HepG2 (cell line): Measurements from ENCODE around the gene CARMIL1. TPM values are rescaled to one million over a fixed set of nuclear protein-coding genes. Genes with fewer than 3 reads are reported as not detected.
A peak's percentile ranks its signal among the peaks of the same experiment; 100 is the strongest.

ENCODE experiments used
- AHDC1 ChIP-seq: sonication (generic); formaldehyde crosslinking; IDR thresholded peaks from 2 replicates; pipeline ENCODE4 v1.5.1; 2020; ENCODE audit warnings: mild to moderate bottlenecking, missing genetic modification reagents, borderline replicate concordance
- CREB1 ChIP-seq, 2 experiments: fragments of 450-650 bp in 1 of 2; IDR thresholded peaks; 2 replicates each; pipeline ENCODE4 v1.6.1; 2016 to 2017; ENCODE audit warnings: control low read depth in 1 of 2, mild to moderate bottlenecking in 1 of 2, missing compliant biosample characterization in 1 of 2, missing genetic modification characterization in 1 of 2
- MBNL3 ChIP-seq: fragments of 250-450 bp; sonication (Bioruptor Pico); conservative IDR thresholded peaks from 2 replicates; pipeline ENCODE4 v1.8.0; 2022; ENCODE audit warnings: mild to moderate bottlenecking, inconsistent platforms
- NAIF1 ChIP-seq: sonication (generic); formaldehyde crosslinking; IDR thresholded peaks from 2 replicates; pipeline ENCODE4 v1.5.0; 2020; ENCODE audit warnings: mild to moderate bottlenecking, missing genetic modification reagents, borderline replicate concordance
- NPAS2 ChIP-seq: sonication (generic); formaldehyde crosslinking; IDR thresholded peaks from 2 replicates; pipeline ENCODE4 v1.8.0; 2022; ENCODE audit warnings: mild to moderate bottlenecking, missing genetic modification reagents, borderline replicate concordance
- PREB ChIP-seq: sonication (generic); formaldehyde crosslinking; IDR thresholded peaks from 2 replicates; pipeline ENCODE4 v1.4.0; 2020; ENCODE audit warnings: missing genetic modification reagents
- RFX1 ChIP-seq: fragments of 450-650 bp; IDR thresholded peaks from 2 replicates; pipeline ENCODE4 v1.6.1; 2017
- ZBTB10 ChIP-seq: sonication (generic); formaldehyde crosslinking; IDR thresholded peaks from 2 replicates; pipeline ENCODE4 v1.4.0; 2020; ENCODE audit warnings: missing genetic modification reagents, borderline replicate concordance
- ZBTB14 ChIP-seq: sonication (generic); formaldehyde crosslinking; IDR thresholded peaks from 2 replicates; pipeline ENCODE4 v1.4.0; 2020; ENCODE audit warnings: missing genetic modification reagents
- ZNF143 ChIP-seq: sonication (generic); formaldehyde crosslinking; IDR thresholded peaks from 2 replicates; pipeline ENCODE4 v1.4.0; 2020; ENCODE audit warnings: missing genetic modification reagents
- ZNF160 ChIP-seq: sonication (generic); formaldehyde crosslinking; IDR thresholded peaks from 2 replicates; pipeline ENCODE4 v1.8.0; 2022; ENCODE audit warnings: mild to moderate bottlenecking, inconsistent platforms, missing genetic modification reagents
- ZNF225 ChIP-seq: sonication (generic); formaldehyde crosslinking; IDR thresholded peaks from 2 replicates; pipeline ENCODE4 v1.4.0; 2020; ENCODE audit warnings: mild to moderate bottlenecking, missing genetic modification reagents
- ZNF343 ChIP-seq: sonication (generic); formaldehyde crosslinking; IDR thresholded peaks from 2 replicates; pipeline ENCODE4 v1.4.0; 2020; ENCODE audit warnings: mild to moderate bottlenecking, missing genetic modification reagents
- ZNF644 ChIP-seq: IDR thresholded peaks from 2 replicates; pipeline ENCODE4 v1.6.1; 2016; ENCODE audit warnings: low read depth
- ZNF704 ChIP-seq: sonication (generic); formaldehyde crosslinking; IDR thresholded peaks from 2 replicates; pipeline ENCODE4 v1.8.1; 2023; ENCODE audit warnings: mild to moderate bottlenecking, inconsistent platforms, moderate library complexity, missing genetic modification reagents, borderline replicate concordance
- ZNF75D ChIP-seq: sonication (generic); formaldehyde crosslinking; IDR thresholded peaks from 2 replicates; pipeline ENCODE4 v1.8.1; 2023; ENCODE audit warnings: missing genetic modification reagents, mild to moderate bottlenecking, borderline replicate concordance
- ZNF777 ChIP-seq: sonication (generic); formaldehyde crosslinking; IDR thresholded peaks from 2 replicates; pipeline ENCODE4 v1.4.0; 2020; ENCODE audit warnings: missing genetic modification reagents
- polyA plus RNA-seq, 8 experiments: library from polyadenylated mRNA; depleted of rRNA in 3 of 8; stranded (reverse) in 7 of 8; unstranded in 1 of 8; fragments of >200 nt; fragmentation: Illumina TruSeq in 4 of 8; extraction: Trizol in 4 of 8; gene quantifications; 2 replicates each; pipeline versions ENCODE4 v1.2.1 to v1.2.3, GENCODE V29; 2011 to 2016; ENCODE audit warnings: low read depth in 4 of 8, missing spikeins in 1 of 8, mixed read lengths in 1 of 8; ENCODE audit not compliant: insufficient read depth in 1 of 8
- total RNA-seq, 5 experiments: library from RNA; depleted of rRNA; stranded (reverse); fragments of >200 nt; fragmentation: Illumina TruSeq; extraction: Trizol; gene quantifications; 2 replicates each; pipeline ENCODE4 v1.2.3, GENCODE V29; 2016; ENCODE audit warnings: low read depth in 1 of 5

CARMIL1 gene
- total and polyA plus RNA-seq, 2 of the 13 experiments (the other 11 are each of a cell fraction or from before 2014, with no cell fraction given): 1.8 to 2.6 TPM

GRCh38 chr6:25270559-25270958, 8.6 kb upstream of the CARMIL1 start (continued):
- TF ChIP-seq AHDC1 (peak; percentile 93), NPAS2 (CRISPR knock-in tag) (no peak), ZNF343 (CRISPR knock-in tag) (no peak), NAIF1 (CRISPR knock-in tag) (no peak), MBNL3 (CRISPR knock-in tag) (no peak), ZNF160 (no peak), CREB1 (IDR thresholded peaks at IDR 0.05) (no peak), CREB1 (CRISPR knock-in tag; IDR thresholded peaks at IDR 0.05) (peak; percentile 32; the same call in 1 of the 2 replicates), PREB (CRISPR knock-in tag) (no peak), ZNF777 (no peak), ZBTB14 (CRISPR knock-in tag) (no peak), ZNF75D (CRISPR knock-in tag) (no peak), RFX1 (no peak), ZNF704 (CRISPR knock-in tag) (no peak), ZNF225 (no peak), ZNF644 (CRISPR knock-in tag) (peak; percentile 89), ZBTB10 (CRISPR knock-in tag) (peak; percentile 73; the same call in 1 of the 2 replicates), ZNF143 (no peak)
